PFSK-1 (cell line): ENCODE measurements around the gene TADA1.

Experiments
- FOXP2 ChIP-seq: optimal IDR thresholded peaks from 2 replicates; pipeline ENCODE3; 2011; ENCODE audit warnings: borderline replicate concordance, control low read depth, inconsistent platforms; ENCODE audit not compliant: insufficient read depth; ENCODE audit errors: extremely low read length, extremely low read depth
- POLR2AphosphoS5 ChIP-seq: IDR thresholded peaks from 2 replicates; pipeline ENCODE4 v1.6.1; 2012; ENCODE audit warnings: low read depth, mild to moderate bottlenecking, control low read depth, low read length, moderate library complexity
- SIN3A ChIP-seq: IDR thresholded peaks from 2 replicates; pipeline ENCODE4 v1.6.1; 2012; ENCODE audit warnings: mild to moderate bottlenecking, low read length, moderate library complexity, borderline replicate concordance; ENCODE audit not compliant: insufficient read depth
- TAF1 ChIP-seq: IDR thresholded peaks from 2 replicates; pipeline ENCODE4 v1.6.1; 2012; ENCODE audit warnings: low read length, control low read depth, borderline replicate concordance; ENCODE audit not compliant: insufficient read depth
- TF ChIP-seq, protein P1 (sequence below), 2 experiments: IDR thresholded peaks; 2 replicates each; pipeline versions ENCODE4 v1.6.1 to v1.8.0; 2011 to 2012; ENCODE audit warnings: low read depth in 2 of 2, low read length in 2 of 2, control low read depth in 1 of 2, inconsistent platforms in 1 of 2, mild to moderate bottlenecking in 1 of 2, moderate library complexity in 1 of 2; ENCODE audit not compliant: insufficient read depth in 1 of 2

The TADA1 gene

GRCh38 chr1:166855558-166855957 is 20.5 kb downstream of the TADA1 start:
- no peak for TF ChIP-seq POLR2AphosphoS5
- no peak for TF ChIP-seq FOXP2
- TF ChIP-seq TAF1: no peak
- TF ChIP-seq, protein P1, sequence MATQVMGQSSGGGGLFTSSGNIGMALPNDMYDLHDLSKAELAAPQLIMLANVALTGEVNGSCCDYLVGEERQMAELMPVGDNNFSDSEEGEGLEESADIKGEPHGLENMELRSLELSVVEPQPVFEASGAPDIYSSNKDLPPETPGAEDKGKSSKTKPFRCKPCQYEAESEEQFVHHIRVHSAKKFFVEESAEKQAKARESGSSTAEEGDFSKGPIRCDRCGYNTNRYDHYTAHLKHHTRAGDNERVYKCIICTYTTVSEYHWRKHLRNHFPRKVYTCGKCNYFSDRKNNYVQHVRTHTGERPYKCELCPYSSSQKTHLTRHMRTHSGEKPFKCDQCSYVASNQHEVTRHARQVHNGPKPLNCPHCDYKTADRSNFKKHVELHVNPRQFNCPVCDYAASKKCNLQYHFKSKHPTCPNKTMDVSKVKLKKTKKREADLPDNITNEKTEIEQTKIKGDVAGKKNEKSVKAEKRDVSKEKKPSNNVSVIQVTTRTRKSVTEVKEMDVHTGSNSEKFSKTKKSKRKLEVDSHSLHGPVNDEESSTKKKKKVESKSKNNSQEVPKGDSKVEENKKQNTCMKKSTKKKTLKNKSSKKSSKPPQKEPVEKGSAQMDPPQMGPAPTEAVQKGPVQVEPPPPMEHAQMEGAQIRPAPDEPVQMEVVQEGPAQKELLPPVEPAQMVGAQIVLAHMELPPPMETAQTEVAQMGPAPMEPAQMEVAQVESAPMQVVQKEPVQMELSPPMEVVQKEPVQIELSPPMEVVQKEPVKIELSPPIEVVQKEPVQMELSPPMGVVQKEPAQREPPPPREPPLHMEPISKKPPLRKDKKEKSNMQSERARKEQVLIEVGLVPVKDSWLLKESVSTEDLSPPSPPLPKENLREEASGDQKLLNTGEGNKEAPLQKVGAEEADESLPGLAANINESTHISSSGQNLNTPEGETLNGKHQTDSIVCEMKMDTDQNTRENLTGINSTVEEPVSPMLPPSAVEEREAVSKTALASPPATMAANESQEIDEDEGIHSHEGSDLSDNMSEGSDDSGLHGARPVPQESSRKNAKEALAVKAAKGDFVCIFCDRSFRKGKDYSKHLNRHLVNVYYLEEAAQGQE (IDR thresholded peaks at IDR 0.05; ENCODE audit: insufficient read depth in 1 of 2, low read depth in 2 of 2, low read length in 2 of 2): no peak
- no peak for TF ChIP-seq SIN3A

- no peak for TF ChIP-seq POLR2AphosphoS5
- TF ChIP-seq TAF1: no peak
- TF ChIP-seq SIN3A: no peak
- TF ChIP-seq, protein P1 (IDR thresholded peaks at IDR 0.05; ENCODE audit: insufficient read depth in 1 of 2, low read depth in 2 of 2, low read length in 2 of 2): no peak
- no peak for TF ChIP-seq FOXP2
These were observed 23.1 kb downstream of the TADA1 start for GRCh38 chr1:166852918-166853317.

DNA sequence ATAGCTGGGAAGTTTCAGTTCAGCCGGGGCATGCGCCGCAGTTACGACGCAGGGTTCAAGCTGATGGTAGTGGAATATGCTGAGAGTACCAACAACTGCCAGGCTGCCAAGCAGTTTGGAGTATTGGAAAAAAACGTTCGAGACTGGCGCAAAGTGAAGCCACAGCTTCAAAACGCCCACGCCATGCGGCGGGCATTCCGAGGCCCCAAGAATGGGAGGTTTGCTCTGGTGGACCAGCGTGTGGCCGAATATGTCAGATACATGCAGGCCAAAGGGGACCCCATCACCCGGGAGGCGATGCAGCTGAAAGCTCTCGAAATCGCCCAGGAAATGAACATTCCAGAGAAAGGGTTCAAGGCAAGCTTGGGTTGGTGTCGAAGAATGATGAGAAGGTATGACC is 26.9 kb downstream of the TADA1 start:
- TF ChIP-seq POLR2AphosphoS5: no peak
- TF ChIP-seq SIN3A: no peak
- TF ChIP-seq FOXP2: no peak
- no peak for TF ChIP-seq TAF1
- TF ChIP-seq, protein P1 (IDR thresholded peaks at IDR 0.05; ENCODE audit: insufficient read depth in 1 of 2, low read depth in 2 of 2, low read length in 2 of 2): no peak

GRCh38 chr1:166848193-166848592 is 27.9 kb downstream of the TADA1 start:
- no peak for TF ChIP-seq POLR2AphosphoS5

DNA sequence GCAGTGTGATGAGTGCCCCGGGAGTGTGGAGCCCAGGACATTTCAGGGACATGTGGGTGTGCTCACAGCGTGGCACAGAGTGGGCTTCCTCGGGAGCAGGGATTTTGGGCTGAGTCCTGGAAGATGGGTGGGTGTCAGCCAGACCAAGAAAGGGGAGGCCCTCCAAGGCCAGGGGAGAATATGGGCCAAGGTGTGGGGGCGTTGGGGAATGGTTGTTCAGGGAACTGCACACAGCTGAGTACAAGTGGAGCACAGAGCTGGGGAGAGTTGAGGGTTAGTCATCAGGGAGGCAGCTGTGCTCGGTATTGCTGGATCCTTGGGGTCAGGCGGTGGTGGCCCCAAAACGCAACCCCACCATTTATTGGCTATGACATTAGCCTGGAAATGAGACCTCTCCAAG is 31.3 kb downstream of the TADA1 start:
- TF ChIP-seq FOXP2 (no peak), TAF1 (no peak), POLR2AphosphoS5 (no peak), SIN3A (no peak)
- TF ChIP-seq, protein P1 (IDR thresholded peaks at IDR 0.05; ENCODE audit: insufficient read depth in 1 of 2, low read depth in 2 of 2, low read length in 2 of 2): no peak
